Measurements from ENCODE around the gene EXT2. TPM values are rescaled to one million over a fixed set of nuclear protein-coding genes. Genes with fewer than 3 reads are reported as not detected.

Gene EXT2
- total RNA-seq, 1 donor: 44.0 TPM

GRCh38 chr11:44136176-44136945 is 40.9 kb downstream of the EXT2 start:
- H3K9me3 ChIP-seq (ENCODE audit: low read depth, low read length): no peaks in the 10 kb centered on the region
- no peak overlapping the region for H3K4me3 ChIP-seq (ENCODE audit: low read length)
- no peaks in the 10 kb centered on the region for H3K4me1 ChIP-seq (ENCODE audit: insufficient read depth, low read length)
- no peaks in the 10 kb centered on the region for H3K27me3 ChIP-seq (ENCODE audit: insufficient read depth, low read length)

GRCh38 chr11:44137057-44137456 is 41.6 kb downstream of the EXT2 start:
- Histone ChIP-seq H3K4me3 (ENCODE audit: low read length) (no peak overlapping the region), H3K9me3 (ENCODE audit: low read depth, low read length) (no peaks in the 10 kb centered on the region), H3K4me1 (ENCODE audit: insufficient read depth, low read length) (no peaks in the 10 kb centered on the region), H3K27me3 (ENCODE audit: insufficient read depth, low read length) (no peaks in the 10 kb centered on the region)

- no peaks in the 10 kb centered on the region for H3K9me3 ChIP-seq (ENCODE audit: low read depth, low read length)
- no peak overlapping the region for H3K4me3 ChIP-seq (ENCODE audit: low read length)
- H3K4me1 ChIP-seq (ENCODE audit: insufficient read depth, low read length): no peaks in the 10 kb centered on the region
- H3K27me3 ChIP-seq (ENCODE audit: insufficient read depth, low read length): no peaks in the 10 kb centered on the region
These were observed 42.8 kb downstream of the EXT2 start for GRCh38 chr11:44138286-44138685.

GRCh38 chr11:44138980-44139379 is 43.5 kb downstream of the EXT2 start:
- Histone ChIP-seq H3K27me3 (ENCODE audit: insufficient read depth, low read length) (no peaks in the 10 kb centered on the region), H3K4me1 (ENCODE audit: insufficient read depth, low read length) (no peaks in the 10 kb centered on the region)

GRCh38 chr11:44139565-44140330 is 44.3 kb downstream of the EXT2 start:
- peaks cover 3% of the 10 kb centered on the region for H3K4me1 ChIP-seq (ENCODE audit: insufficient read depth, low read length)
- H3K27me3 ChIP-seq (ENCODE audit: insufficient read depth, low read length): no peaks in the 10 kb centered on the region
- H3K4me3 ChIP-seq (ENCODE audit: low read length): no peak overlapping the region
- H3K9me3 ChIP-seq (ENCODE audit: low read depth, low read length): no peaks in the 10 kb centered on the region

More at GRCh38 chr11:44138980-44139379, 43.5 kb downstream of the EXT2 start:
- Histone ChIP-seq H3K9me3 (ENCODE audit: low read depth, low read length) (no peaks in the 10 kb centered on the region), H3K4me3 (ENCODE audit: low read length) (no peak overlapping the region)

- H3K27me3 ChIP-seq (ENCODE audit: insufficient read depth, low read length): no peaks in the 10 kb centered on the region
- H3K4me3 ChIP-seq (ENCODE audit: low read length): no peak overlapping the region
- no peaks in the 10 kb centered on the region for H3K9me3 ChIP-seq (ENCODE audit: low read depth, low read length)
- peaks cover 3% of the 10 kb centered on the region for H3K4me1 ChIP-seq (ENCODE audit: insufficient read depth, low read length)
These were observed 44.9 kb downstream of the EXT2 start for GRCh38 chr11:44140372-44140771.

GRCh38 chr11:44140805-44141204 is 45.3 kb downstream of the EXT2 start:
- H3K4me1 ChIP-seq (ENCODE audit: insufficient read depth, low read length): peaks cover 3% of the 10 kb centered on the region
- no peak overlapping the region for H3K4me3 ChIP-seq (ENCODE audit: low read length)
- no peaks in the 10 kb centered on the region for H3K27me3 ChIP-seq (ENCODE audit: insufficient read depth, low read length)
- no peaks in the 10 kb centered on the region for H3K9me3 ChIP-seq (ENCODE audit: low read depth, low read length)

GRCh38 chr11:44143987-44144909 is 48.8 kb downstream of the EXT2 start:
- H3K9me3 ChIP-seq (ENCODE audit: low read depth, low read length): no peaks in the 10 kb centered on the region
- H3K4me1 ChIP-seq (ENCODE audit: insufficient read depth, low read length): peaks cover 3% of the 10 kb centered on the region
- no peak overlapping the region for H3K4me3 ChIP-seq (ENCODE audit: low read length)
- no peaks in the 10 kb centered on the region for H3K27me3 ChIP-seq (ENCODE audit: insufficient read depth, low read length)

GRCh38 chr11:44145011-44145775 is 49.7 kb downstream of the EXT2 start:
- no peak overlapping the region for H3K4me3 ChIP-seq (ENCODE audit: low read length)
- no peaks in the 10 kb centered on the region for H3K27me3 ChIP-seq (ENCODE audit: insufficient read depth, low read length)
- no peaks in the 10 kb centered on the region for H3K9me3 ChIP-seq (ENCODE audit: low read depth, low read length)
- H3K4me1 ChIP-seq (ENCODE audit: insufficient read depth, low read length): peaks cover 3% of the 10 kb centered on the region

GRCh38 chr11:44146931-44147330 is 51.5 kb downstream of the EXT2 start:
- Histone ChIP-seq H3K9me3 (ENCODE audit: low read depth, low read length) (no peaks in the 10 kb centered on the region), H3K27me3 (ENCODE audit: insufficient read depth, low read length) (no peaks in the 10 kb centered on the region), H3K4me3 (ENCODE audit: low read length) (no peak overlapping the region), H3K4me1 (ENCODE audit: insufficient read depth, low read length) (peaks cover 3% of the 10 kb centered on the region)

GRCh38 chr11:44147751-44148150 is 52.3 kb downstream of the EXT2 start:
- H3K4me3 ChIP-seq (ENCODE audit: low read length): no peak overlapping the region
- no peaks in the 10 kb centered on the region for H3K9me3 ChIP-seq (ENCODE audit: low read depth, low read length)
- H3K4me1 ChIP-seq (ENCODE audit: insufficient read depth, low read length): peaks cover 3% of the 10 kb centered on the region
- no peaks in the 10 kb centered on the region for H3K27me3 ChIP-seq (ENCODE audit: insufficient read depth, low read length)

GRCh38 chr11:44149651-44150050 is 54.2 kb downstream of the EXT2 start:
- Histone ChIP-seq H3K27me3 (ENCODE audit: insufficient read depth, low read length) (no peaks in the 10 kb centered on the region), H3K9me3 (ENCODE audit: low read depth, low read length) (no peaks in the 10 kb centered on the region), H3K4me3 (ENCODE audit: low read length) (no peak overlapping the region), H3K4me1 (ENCODE audit: insufficient read depth, low read length) (no peaks in the 10 kb centered on the region)

GRCh38 chr11:44150401-44150800 is 54.9 kb downstream of the EXT2 start:
- H3K4me1 ChIP-seq (ENCODE audit: insufficient read depth, low read length): no peaks in the 10 kb centered on the region
- H3K9me3 ChIP-seq (ENCODE audit: low read depth, low read length): no peaks in the 10 kb centered on the region
- H3K4me3 ChIP-seq (ENCODE audit: low read length): no peak overlapping the region
- H3K27me3 ChIP-seq (ENCODE audit: insufficient read depth, low read length): no peaks in the 10 kb centered on the region

GRCh38 chr11:44157019-44157418 is 61.5 kb downstream of the EXT2 start:
- H3K4me3 ChIP-seq (ENCODE audit: low read length): no peak overlapping the region
- no peaks in the 10 kb centered on the region for H3K4me1 ChIP-seq (ENCODE audit: insufficient read depth, low read length)
- no peaks in the 10 kb centered on the region for H3K9me3 ChIP-seq (ENCODE audit: low read depth, low read length)
- no peaks in the 10 kb centered on the region for H3K27me3 ChIP-seq (ENCODE audit: insufficient read depth, low read length)
